ENCODE results near the gene IGSF21.

IGSF21 gene

GRCh38 chr1:18147672-18148071 lies 40.1 kb downstream of the IGSF21 start:
- no peak for DNase-seq

- no peak for DNase-seq
Observed at GRCh38 chr1:18148461-18148860, 40.9 kb downstream of the IGSF21 start.

DNA sequence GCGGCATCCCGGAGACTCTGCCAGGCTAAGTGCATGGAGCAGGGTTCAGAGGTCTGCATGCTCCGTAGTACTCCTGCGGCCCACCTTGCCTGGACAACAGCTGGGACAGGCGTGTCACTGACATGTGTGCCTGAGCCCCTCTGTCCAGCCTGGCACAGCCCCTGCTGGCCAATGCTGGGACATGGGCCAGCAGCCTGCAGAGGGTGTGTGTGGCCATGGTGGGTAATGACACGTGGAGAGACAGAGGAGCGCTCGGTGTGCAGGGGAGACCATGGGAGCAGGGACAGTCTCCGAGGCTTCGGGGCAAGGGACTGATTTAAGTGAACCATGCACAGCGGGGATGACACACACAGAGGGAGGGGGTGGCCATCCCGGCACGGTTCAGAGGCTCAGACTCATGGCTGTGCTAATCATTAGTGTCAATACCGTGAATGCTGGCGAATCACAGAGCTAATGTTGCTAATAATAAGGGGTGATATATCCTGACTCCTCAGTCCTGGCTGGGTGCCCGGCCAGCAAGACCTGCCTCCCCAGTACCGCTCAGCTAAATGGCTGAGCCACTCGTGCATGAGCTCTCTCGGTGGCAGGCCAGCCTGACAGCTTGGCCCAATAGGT lies 41.5 kb downstream of the IGSF21 start:
- DNase-seq, result no peak

DNA sequence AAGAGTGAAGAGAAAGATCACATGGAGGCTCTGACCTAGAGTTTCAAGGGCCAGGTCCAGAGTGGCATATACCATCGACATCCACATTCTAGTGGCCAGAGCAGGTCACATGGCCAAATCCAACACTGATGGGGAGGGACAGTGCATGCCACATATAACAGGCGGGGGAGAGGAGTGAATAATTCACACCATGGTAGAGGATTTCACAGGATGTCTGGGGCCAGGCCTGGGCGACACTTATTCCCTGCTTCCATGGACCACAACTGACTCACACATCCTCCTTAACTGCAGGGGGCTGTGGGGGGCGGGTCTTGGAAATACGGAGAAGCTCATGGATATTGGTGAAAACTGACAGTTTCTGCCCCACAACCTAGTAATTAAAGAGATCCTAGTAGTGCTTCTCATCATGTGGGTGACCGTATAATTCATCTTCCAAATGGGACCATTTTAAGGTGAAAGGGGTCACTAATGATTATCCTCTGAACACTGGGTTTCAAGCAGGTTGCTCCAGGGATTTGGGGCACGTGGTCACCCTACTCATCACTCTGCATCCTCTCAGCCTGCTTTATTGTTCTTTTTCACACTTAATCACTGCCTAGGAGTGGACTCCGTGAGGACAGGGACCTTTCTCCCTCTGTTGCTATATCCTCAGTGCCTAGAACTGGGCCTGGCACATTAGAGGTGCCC lies 44.0 kb downstream of the IGSF21 start:
- DNase-seq, result no peak

DNA sequence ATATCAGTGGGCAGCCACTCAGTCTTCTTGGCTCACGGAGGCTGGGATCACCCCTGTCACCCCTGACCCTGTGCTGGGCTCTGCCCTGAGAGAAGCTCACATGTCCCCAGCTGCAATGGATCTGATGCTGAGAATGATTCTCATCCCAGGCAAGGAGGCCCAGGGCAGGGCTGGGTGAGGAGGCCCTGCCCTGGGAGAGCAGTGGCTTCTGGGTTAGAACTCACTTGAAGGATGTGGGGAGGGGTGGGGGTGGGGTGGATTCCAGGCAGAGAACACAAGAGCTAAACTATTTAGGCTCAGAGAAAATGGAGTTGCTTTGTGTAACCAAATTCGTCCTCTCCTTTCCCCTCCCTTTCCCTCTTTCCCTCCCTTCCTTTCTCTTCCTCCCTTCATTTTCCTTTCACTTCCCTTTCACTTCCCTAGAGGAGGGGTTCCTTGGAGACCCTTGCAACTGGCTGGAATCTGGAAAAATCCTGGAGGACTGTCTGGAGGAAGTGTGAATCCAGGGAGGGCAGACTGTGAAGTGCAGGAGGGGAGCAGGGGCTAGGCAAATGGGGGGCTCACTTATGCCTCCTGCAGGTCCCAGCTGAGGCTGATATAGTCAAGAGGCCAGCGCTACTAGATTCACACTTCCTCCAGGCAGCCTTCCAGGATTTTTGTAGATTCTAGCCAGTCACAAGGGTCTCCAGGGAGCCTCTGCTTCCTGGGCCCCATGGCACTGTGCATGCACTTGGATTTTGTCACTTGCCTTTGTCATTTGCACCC lies 47.0 kb downstream of the IGSF21 start:
- no peak for DNase-seq

DNA sequence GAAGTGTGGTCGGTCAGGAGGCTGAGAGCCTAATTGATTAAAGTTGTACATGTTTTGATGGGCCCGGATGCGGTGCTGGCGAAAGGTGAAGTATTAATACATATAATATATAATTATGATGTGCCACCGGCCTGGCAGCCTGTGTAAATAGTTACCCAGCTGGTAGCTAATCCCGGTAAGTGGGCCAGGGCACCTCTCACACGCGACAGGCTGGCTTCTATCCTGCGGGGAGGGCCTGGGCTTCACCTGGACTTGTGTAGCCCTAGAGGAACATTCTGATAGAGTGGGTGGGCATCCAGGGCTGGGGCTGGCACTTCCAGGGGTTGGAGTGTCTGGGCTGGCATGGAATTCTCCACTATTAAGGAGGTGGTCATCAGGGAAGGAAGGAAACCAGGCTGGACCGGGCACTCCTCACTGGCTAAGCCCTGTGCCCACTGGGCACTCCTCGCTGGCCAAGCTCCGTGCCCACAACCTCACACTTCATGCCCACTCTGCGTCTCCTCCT lies 48.3 kb downstream of the IGSF21 start:
- DNase-seq, result no peak

DNA sequence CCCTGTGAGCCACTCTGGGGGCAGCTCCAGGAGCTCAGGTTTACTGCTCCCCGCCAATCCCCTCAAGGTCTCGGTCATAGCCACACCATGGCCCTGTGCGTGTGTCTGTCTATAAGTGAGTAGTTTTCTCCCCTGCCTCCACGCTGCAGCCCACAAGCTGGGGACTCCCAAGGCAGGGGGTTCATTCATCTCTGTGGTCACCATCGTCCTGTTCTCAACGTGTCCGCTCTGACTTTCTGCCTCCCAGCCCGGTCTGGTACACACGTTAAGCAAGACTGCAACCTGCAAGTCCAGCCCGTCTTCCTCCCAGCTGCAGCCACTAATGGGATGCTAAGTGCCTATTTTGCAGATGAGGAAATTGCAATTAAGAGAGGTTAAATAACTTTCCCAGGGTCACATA lies 49.8 kb downstream of the IGSF21 start:
- no peak for DNase-seq

DNA sequence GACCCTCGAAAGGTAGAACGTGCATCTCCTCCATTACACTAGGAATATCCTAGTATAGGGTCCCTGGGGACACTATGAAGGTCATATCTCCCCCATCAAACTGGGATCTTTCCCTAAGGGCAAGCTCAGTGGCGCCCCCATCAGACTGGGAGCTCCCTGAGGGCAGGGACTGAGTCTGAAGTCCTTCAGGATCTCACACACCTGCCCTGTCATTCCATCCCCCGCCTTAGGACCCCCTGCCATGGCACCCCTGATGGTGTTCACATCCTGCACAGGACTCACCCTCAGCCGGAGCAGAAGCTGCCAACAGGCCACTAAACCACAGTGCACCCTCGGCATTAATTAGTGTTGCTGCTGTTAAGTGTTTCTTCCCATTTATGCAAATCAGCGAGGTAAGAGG lies 50.4 kb downstream of the IGSF21 start:
- no peak for DNase-seq

DNA sequence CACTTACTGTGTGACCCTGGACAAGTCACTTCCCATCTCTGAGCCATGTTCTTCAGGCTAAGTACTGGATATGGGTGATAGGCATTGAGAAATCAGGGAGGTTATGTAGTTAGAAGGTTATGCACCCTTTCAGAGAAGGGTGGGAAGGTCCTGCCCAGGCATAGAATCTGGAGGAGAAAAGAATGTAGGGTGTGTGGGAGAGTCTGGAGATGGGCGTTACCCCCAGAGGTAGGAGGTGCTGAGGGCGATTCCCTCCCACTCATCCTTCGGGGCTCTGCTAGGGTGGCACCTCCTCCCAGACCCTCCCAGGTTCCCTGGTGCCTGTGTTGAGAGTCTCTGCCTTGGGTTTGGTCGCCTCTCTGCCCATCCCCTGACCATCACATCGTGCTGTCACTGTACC lies 51.1 kb downstream of the IGSF21 start:
- no peak for DNase-seq

GRCh38 chr1:18160290-18160942 lies 52.8 kb downstream of the IGSF21 start:
- DNase-seq, result peak; percentile 96

GRCh38 chr1:18161690-18162089 lies 54.1 kb downstream of the IGSF21 start:
- DNase-seq, result no peak

DNA sequence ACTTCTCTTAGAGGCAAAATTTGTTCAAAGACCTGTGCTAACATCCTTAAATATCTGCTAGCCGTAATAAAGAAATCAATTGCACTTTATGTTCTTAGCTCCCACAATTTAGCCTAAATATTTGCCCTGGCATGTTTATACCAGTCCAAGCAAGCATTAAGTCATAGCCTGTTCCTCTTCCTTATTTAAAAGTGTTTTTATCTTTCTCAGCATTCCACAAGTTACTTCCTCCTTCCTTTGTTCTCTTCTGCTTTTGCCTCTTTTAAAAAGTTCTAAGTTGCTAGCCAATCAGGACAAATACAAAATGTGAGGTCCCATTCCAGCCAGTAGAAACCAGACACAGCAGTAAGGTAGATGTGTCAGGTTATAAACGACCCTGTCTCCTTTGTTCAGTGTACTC lies 58.0 kb downstream of the IGSF21 start:
- DNase-seq, result peak; percentile 28

DNA sequence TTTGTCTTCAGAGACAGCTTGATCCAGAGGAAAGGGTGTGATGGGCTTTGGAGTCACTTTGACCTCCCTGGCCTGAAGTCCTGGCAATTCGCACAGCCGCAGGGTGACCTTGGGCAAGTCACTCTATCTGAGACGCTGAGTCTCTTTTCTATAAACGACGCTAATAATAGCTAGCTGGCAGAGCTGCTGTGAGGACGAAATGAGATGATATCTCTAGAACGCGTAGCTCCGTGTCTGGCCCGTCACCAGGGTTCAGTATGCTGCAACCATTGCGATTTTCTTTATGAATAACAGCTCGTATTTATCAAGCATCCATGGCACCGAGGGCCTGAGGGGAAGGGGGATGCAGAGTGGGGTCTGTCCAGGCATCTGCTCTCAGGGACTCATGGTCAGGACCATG lies 58.7 kb downstream of the IGSF21 start:
- DNase-seq, result no peak

- DNase-seq, result no peak
Observed at GRCh38 chr1:18166929-18167328, 59.3 kb downstream of the IGSF21 start.

- no peak for DNase-seq
Observed at GRCh38 chr1:18170444-18170843, 62.8 kb downstream of the IGSF21 start.

GRCh38 chr1:18174037-18174436 lies 66.4 kb downstream of the IGSF21 start:
- DNase-seq, result no peak

GRCh38 chr1:18175051-18175450 lies 67.5 kb downstream of the IGSF21 start:
- peak; percentile 50 for DNase-seq

DNA sequence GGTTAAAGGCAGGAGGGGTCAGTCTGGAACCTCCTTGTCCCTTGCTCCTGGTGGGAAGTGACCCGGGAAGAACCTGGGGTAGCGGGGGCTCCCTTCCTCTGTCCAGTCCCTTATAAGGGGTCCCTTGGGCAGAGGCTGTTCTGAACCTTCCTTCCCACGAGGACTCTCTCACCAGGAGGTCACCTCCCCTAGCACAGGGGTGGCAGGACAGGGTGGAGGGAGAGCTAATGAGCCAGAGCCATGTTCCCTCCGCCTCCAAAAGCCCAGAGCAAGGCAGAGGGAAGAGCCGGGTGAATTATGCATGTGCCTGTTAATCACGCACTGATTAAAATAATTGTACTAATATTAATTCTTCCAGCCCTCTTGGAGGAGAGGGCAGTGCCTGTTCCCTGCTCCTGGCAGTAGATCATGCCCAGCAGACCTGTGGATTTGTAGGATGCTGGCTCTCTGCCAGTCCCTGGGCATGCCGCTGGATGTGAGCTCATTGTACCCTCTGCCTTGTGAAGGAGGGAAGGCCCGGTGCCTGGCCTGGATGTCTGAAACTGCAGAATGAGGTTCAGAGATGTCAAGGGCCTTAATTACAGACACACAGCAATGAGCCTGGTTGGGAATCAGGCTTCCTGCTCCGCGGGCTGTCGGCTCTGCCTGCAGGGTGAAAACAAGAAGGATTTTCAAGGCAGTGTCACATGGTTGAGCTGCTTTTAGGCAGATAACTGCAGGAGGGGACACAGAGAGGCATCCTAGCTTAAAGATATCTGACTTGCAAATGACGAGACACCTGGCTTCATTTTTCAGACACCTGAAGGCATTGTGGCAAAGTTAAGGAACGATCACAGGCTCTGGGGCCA lies 68.2 kb downstream of the IGSF21 start:
- DNase-seq, result no peak

- no peak for DNase-seq
Observed at GRCh38 chr1:18176619-18177018, 69.0 kb downstream of the IGSF21 start.

GRCh38 chr1:18178111-18178510 lies 70.5 kb downstream of the IGSF21 start:
- DNase-seq, result peak; percentile 58

GRCh38 chr1:18179009-18179408 lies 71.4 kb downstream of the IGSF21 start:
- DNase-seq, result no peak

DNA sequence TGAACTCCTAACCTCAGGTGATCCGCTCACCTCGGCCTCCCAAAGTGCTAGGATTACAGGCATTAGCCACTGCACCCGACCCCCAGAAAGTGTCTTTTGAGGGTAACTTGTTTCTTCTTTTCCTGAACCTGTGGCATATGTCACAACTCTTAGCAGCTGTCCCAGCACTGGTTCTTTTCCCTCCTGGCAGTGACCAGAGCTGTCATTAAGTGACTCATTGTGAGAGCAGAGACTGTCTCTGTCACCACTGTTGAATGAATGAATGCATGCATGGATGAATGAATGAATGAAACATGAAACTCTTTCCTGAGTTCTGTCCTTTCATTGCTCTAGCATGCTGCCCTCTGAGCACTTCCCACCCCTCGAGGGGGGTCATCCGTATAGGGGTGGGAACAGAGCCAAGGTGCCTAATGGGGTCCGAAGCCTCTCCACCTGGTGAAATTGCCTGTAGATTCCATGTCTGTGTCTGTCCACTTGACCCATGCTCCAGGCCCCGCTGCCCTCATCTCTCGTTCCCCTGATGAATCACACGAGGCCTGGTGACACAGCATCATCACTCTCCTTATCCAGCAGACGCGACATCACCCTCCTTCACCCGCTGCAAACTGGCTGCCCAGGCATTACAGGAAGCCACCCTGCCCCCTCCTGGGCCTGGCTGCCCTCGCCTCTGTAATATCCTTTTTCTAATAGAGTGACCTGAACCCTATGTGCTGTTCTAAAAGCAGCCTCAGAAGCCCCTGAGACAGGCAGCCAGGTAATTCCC lies 75.0 kb downstream of the IGSF21 start:
- DNase-seq, result peak; percentile 89

Measured in suppressor macrophage treated with lipopolysaccharide for 4 hours (primary cell).